Activated CD4-positive, CD25-positive, alpha-beta regulatory T cell treated with anti-CD3 and anti-CD28 coated beads, Interleukin-2, amount 50 U/mL, for 24 hours (primary cell): ENCODE data around the gene COL18A1.
A peak's percentile ranks its signal among the peaks of the same experiment; 100 is the strongest.
"Not testable (repeated sequence)": the region's sequence is repeated elsewhere in the genome, so short reads cannot be mapped to it uniquely, and the experiment has no call there.

ENCODE experiments used
- ATAC-seq, 2 donors: fragments of 150-1000 bp; cut with Tn5 transposase; one replicate each; pipeline ENCODE4 v1.10.0; 2021; ENCODE audit warnings: mild to moderate bottlenecking in 1 of 2, moderate library complexity in 1 of 2

Gene COL18A1

DNA sequence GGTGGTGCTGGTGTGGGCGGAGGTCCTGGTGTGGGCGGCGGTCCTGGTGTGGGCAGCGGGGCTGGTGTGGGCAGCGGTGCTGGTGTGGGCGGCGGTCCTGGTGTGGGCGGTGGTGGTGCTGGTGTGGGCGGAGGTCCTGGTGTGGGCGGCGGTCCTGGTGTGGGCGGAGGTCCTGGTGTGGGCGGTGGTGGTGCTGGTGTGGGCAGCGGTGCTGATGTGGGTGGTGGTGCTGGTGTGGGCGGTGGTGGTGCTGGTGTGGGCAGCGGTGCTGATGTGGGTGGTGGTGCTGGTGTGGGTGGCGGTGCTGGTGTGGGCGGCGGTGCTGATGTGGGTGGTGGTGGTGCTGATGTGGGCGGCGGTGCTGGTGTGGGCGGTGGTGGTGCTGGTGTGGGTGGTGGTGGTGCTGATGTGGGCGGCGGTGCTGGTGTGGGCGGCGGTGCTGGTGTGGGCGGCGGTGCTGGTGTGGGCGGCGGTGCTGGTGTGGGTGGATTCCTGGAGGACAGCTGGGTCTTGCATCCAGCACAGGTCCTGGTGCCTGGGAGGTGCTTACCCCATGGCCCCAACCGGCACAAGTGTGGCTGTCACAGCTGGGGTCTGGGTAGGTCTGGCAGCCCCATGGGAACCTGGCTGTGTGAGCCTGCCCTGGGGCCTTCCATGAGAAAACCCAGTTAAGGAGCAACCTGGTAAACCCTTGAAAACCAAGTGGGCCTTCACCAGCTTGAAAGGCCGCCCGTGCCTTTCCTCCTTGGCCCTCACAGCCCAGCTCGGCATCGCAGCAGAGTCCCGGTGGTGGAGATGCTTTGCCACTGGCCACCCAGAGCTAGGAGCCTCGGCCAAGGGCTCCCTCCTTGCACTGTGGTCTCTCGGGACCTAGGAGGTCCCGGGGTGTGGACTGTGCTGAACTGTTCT lies 38.0 kb downstream of the COL18A1 start:
- not testable (repeated sequence) for ATAC-seq

DNA sequence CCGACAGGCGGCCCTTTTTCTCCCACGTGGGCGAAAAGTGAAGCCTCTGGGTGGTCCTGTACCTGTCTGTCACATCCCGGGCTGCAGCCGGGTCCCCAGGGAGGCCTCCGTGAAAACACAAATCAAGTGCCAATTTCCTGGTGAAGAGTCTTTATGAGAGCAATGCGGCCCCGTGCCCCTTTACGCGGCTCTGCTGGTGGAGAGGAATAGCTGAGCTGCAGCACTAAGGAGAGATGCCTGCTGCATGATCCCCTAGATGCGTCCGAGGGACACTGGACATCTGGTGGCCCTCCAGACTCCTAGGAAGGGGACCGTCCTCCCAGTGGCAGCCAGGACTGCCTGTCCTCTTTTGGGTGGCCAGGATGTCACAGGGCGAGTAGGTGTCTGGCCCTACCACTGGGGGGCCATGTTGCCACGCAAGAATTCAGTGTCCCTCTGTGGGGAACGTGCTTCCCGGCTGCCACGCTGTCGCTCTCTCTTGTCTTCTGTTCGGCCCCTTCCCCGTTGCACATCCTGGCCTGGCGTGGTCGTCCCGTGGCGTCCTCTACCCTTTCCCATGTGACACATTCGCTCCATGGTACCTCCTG lies 38.7 kb downstream of the COL18A1 start:
- ATAC-seq = no peak

GRCh38 chr21:45444385-45444784 lies 39.4 kb downstream of the COL18A1 start:
- ATAC-seq = no peak

DNA sequence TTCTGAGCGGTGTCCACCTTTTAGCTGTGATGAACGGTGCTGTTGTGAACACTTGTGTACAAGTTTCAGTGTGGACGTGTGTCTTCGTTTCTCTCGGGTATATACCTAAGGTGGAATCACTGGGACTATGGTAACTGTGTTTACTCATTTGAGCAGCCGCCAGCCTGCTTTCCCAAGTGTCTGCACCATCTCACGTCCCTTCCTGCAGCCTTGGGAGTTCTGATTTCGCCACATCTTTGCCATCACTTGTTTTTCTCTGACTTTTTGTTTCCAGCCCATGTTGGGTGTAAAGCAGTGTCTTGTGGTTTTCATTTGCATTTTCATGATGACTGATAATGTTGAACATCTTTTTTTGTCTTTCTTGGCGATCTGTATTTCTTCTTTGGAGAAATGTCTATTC lies 40.4 kb downstream of the COL18A1 start:
- ATAC-seq = no peak

DNA sequence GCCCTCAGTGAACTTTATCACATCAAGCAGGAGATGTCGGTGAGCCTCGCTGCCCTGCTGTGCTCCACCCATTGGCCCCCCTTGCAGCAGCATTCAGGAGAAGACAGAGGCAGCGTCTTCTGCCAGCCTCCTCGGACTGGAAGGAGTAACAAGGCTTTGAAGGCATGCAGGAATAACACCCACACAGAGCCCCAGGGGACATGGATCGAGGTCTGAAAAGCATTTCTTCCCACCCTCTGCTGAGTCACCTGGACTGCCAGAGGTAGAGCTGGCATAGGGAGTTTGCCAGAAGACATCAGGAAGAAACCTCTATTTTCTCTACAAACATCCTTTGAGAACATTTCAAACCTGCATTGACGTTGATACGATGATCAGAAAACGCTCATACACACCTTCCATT lies 42.9 kb downstream of the COL18A1 start:
- no peak for ATAC-seq

- no peak for ATAC-seq
These were observed 43.4 kb downstream of the COL18A1 start for GRCh38 chr21:45448283-45448809.

DNA sequence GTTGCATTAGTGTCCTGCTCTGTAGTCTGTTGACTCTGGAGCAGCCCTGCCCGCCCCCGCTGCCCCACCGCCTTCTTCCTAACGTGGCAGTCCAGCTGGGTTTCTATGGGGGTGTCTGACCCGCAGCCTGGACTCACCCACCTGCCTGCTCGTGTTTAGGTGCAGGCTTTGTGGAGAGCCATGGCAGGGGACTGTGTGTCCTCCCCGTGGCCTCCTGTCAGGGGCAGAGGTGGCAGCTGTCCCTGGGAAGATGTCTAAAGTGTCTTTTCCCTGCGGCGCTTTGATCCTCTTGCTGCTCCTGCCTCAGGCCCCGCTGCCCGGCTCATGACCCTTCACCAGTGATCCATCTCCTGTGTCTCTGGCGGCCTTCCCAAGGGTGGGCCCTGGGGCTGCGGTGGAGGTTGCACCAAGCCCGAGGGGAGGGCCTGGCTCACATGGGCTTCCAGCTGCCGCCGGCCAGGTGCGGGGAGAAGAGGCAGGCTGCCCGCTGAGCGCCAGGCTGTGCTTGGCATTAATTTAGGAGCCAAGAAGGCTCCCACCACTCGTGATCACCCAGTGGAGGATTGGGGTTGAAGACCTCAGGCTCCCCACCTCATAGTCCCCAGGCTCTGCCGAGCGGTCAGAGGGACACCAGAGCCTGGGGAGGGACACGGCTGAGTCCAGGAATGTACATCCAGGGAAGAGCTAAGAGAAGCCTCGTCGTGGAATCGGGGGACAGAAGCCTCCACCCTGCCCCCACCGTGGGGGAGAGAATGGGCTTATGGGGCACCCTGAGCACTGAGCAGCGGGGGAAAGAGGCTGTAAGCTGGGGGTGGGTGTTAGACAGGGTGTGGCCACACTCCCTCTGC lies 44.1 kb downstream of the COL18A1 start:
- ATAC-seq = no peak

GRCh38 chr21:45449658-45450422 lies 44.9 kb downstream of the COL18A1 start:
- ATAC-seq = no peak

DNA sequence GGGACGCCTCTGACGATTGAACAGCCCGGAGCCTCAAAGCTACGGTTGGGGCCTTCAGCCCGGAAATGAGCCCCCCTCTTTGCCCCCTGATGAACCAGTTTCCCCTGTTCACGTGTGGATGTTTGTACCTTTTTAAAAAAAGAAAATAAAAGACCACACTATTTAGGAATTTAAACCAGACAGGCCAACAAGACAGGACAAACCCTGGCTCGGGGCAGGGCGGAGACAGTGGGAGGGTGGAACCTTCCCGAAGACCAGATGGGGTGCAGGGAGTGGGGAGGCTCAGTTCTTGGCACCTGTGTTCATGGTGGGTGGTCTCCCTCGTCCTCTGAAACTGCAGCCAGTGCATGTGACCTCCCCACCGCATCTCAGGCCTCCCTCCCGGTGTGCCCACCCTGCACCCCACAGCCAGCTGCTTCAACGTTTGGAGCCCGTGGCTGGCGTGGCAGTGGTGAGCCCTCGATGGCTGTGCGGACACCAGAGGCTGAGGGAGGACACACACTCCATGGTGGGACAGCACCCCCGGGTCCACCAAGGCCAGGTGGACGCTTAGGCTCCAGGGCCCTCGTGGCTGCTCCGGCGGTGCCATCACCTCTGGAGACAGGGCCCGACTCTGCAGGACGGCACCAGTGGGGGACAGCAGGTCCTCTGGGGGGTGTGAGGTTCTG lies 45.6 kb downstream of the COL18A1 start:
- ATAC-seq = peak in 1 of 2 donors; percentile 5

- no peak for ATAC-seq
These were observed 46.3 kb downstream of the COL18A1 start for GRCh38 chr21:45451091-45451740.

- ATAC-seq = no peak
These were observed 46.8 kb downstream of the COL18A1 start for GRCh38 chr21:45451771-45452182.

DNA sequence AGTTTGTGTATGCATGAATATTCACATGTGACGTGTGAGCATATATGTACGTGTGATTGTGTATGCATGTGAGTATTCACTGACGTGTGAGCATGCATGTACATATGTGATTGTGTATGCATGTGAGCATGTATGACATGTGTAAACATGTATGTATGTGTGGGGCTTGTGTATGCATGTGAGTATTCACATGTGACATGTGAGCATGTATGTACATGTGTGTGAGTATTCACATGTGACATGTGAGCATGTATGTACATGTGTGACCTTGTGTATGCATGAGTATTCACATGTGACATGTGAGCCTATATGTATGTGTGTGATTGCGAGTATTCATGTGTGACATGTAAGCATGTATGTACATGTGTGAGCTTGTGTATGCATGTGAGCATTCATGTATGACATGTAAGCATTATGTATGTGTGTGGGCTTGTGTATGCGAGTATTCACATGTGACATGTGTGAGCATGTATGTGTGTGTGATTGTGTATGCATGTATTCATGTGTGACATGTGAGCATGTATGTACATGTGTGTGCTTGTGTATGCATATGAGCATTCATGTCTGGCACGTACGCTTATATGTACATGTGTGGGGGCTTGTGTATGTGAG lies 47.8 kb downstream of the COL18A1 start:
- ATAC-seq = no peak

DNA sequence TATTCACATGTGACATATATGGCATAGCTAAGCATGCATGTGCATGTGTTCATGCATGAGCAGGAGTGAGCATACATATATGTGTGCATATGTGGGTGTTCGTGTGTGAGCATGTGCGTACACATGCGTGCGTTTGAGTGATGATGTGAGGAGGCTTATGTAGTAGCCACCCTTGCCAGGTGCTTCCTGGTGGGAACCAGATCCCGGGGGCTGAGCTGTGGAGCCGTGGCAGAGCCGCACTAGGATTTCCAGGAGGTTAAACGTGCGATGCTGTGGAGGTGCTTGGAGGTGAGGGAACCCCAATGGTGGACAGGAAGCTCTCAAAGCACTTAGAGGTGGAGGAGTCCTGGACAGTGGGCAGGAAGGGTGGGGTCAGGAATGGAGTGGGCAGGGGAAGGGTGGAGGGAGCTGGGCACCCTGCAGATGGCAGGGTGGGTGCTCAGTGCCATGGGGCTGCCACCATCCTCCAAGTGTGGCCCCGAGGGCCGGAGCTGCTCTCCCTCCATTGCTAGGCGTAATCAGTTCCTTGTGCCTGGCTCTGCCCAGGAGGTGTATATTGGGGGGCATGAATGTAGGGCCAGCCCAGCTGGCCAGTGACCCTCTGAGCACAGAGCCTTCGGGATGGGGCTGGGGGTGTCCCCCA lies 48.5 kb downstream of the COL18A1 start:
- ATAC-seq = no peak

- no peak for ATAC-seq
These were observed 49.3 kb downstream of the COL18A1 start for GRCh38 chr21:45454060-45454925.

DNA sequence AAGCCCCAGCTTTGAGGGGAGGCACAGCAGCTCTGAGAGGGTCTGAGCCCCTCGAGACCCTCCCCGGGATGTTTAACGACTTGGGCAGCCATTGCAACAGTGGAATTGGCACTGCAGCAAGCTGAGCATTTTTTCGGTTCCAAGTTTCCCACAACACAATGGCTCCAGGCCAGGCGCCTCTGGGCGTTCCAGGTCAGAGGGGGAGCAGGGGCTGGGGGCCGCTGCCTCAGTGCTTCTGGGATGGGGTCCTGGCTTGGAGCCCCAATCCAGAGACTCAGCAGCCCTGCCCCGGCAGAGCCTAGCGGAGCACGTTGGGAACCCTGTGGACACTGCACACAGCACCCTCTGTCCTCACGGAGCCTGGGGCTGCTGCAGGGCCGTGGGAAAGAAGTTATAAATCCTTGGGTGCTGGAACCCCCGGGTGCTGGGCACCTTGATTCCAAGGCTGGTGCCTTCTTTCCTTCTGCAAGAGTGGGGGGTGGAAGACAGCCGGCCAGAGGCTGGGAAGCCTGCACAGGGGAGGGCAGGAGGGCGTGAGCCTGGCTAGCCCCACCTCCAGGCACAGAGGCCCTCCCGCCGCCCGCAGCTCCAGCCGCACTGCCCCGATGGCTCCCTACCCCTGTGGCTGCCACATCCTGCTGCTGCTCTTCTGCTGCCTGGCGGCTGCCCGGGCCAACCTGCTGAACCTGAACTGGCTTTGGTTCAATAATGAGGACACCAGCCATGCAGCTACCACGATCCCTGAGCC lies 50.1 kb downstream of the COL18A1 start:
- ATAC-seq = no peak

DNA sequence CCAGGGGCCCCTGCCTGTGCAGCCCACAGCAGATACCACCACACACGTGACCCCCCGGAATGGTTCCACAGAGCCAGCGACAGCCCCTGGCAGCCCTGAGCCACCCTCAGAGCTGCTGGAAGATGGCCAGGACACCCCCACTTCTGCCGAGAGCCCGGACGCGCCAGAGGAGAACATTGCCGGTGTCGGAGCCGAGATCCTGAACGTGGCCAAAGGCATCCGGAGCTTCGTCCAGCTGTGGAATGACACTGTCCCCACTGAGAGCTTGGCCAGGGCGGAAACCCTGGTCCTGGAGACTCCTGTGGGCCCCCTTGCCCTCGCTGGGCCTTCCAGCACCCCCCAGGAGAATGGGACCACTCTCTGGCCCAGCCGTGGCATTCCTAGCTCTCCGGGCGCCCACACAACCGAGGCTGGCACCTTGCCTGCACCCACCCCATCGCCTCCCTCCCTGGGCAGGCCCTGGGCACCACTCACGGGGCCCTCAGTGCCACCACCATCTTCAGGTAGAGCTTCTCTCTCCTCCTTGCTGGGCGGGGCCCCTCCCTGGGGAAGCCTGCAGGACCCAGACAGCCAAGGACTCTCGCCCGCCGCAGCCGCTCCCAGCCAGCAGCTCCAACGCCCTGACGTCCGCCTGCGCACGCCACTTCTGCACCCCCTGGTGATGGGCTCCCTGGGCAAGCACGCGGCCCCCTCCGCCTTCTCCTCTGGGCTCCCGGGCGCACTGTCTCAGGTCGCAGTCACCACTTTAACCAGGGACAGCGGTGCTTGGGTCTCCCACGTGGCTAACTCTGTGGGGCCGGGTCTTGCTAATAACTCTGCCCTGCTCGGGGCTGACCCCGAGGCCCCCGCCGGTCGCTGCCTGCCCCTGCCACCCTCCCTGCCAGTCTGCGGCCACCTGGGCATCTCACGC lies 51.0 kb downstream of the COL18A1 start:
- ATAC-seq = no peak

GRCh38 chr21:45456584-45457160 lies 51.7 kb downstream of the COL18A1 start:
- no peak for ATAC-seq
